ENCODE data around the gene GLRX2.

The GLRX2 gene

DNA sequence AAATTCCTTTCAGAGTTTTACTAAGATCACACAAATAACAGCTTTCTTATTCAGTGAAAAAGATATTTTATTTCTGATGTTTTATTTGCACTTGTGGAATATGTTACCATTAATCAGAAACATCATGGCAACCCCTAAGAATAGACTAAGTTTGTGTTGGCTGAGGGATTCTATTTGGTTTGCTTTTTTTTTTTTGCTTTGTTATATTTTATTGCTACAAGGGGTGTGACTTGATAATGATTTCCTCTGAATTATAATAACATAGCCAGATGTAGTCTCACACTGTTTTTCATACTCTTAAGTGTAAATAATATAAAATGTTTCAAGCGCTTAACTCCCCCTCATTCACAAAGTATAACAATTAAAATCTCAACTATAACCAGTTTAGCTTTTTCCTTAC is 20.0 kb downstream of the GLRX2 start:
- WGBS, 2 donors (ENCODE audit: extremely low coverage in 2 of 2, insufficient read length in 2 of 2, insufficient replicate concordance in 1 of 2), result no CpG with 5 or more reads among the region's 1 CpG

DNA sequence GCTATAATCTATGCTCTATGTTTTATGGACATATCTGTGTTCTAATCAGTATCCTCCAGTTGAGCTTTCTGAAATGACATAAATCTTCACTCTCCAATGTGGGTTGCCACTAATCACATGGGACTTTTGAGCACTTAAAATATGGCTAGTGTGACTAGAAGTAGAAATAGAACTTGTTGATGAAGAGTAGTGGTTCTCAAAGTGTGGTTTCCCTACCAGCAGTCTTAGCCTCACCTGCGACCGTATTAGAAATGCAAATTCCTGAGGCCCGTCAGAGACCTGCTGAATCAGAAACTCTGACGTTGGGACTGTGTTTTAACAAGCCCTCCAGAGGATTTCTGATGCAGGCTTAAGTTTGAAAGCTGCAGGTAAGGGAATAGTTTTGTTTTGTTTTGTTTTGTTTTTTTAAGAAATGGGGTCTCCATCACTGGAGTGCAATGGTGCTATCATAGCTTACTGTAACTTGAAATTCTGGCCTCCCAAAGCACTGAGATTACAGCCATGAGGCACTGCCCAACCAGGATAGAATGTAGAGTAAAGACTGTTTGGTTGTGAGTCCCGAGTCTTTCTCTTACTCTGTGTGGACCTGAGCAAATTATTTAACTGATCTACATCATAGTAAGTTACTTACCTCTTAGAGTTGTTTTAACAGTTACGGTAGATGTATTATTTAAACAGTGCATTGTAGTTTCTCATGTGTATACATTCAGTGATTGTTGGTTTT is 21.7 kb downstream of the GLRX2 start:
- Histone ChIP-seq H2BK15ac (ENCODE audit: low read length) (no peak overlapping the region), H3K23ac (ENCODE audit: low read depth, low read length, poor library complexity) (no peak overlapping the region), H3K79me1 (ENCODE audit: low read depth, low read length) (no peaks in the 10 kb centered on the region), H3K4me1 (ENCODE audit: control insufficient read depth in 2 of 2, insufficient read depth in 1 of 2, low read depth in 1 of 2, low read length in 2 of 2) (no peaks in the 10 kb centered on the region), H3K14ac (ENCODE audit: low read length) (no peak overlapping the region), H2BK120ac (ENCODE audit: low read depth, low read length) (no peak overlapping the region), H3K4me2 (ENCODE audit: insufficient read depth, low read length, poor library complexity, severe bottlenecking) (no peak overlapping the region), H3K27me3 (ENCODE audit: control insufficient read depth in 3 of 3, insufficient read depth in 3 of 3, low read depth in 1 of 3, low read length in 3 of 3) (no peaks in the 10 kb centered on the region), H2AK5ac (ENCODE audit: low read depth, low read length) (no peak overlapping the region), H3K9me3 (replicated peaks in 1 of 2; ENCODE audit: control insufficient read depth in 2 of 2, insufficient read depth in 1 of 2, low read depth in 1 of 2, low read length in 2 of 2) (peaks cover 0 to 11% of the 10 kb centered on the region in 2 donors), H3K18ac (ENCODE audit: low read length) (no peak overlapping the region), H2BK12ac (ENCODE audit: low read length) (no peak overlapping the region), H3K36me3 (replicated peaks in 1 of 2; ENCODE audit: control insufficient read depth in 2 of 2, insufficient read depth in 2 of 2, low read length in 2 of 2) (peaks cover 19 to 100% of the 10 kb centered on the region in 2 donors), H4K8ac (ENCODE audit: low read depth, low read length) (no peak overlapping the region), H3K4ac (ENCODE audit: low read length) (no peak overlapping the region), H3K4me3 (ENCODE audit: low read length in 2 of 2) (no peak overlapping the region), H3K9ac (ENCODE audit: low read depth, low read length, poor library complexity) (no peak overlapping the region), H3K27ac (replicated peaks; ENCODE audit: low read length) (no peak overlapping the region), H2BK5ac (ENCODE audit: low read length) (no peak overlapping the region), H2AFZ (ENCODE audit: low read length) (no peak overlapping the region), H4K91ac (ENCODE audit: low read depth, low read length, poor library complexity) (no peak overlapping the region)
- no peak for DNase-seq (ENCODE audit: low spot score)
- WGBS, 2 donors (ENCODE audit: extremely low coverage in 2 of 2, insufficient read length in 2 of 2, insufficient replicate concordance in 1 of 2), result no CpG with 5 or more reads among the region's 6 CpGs

More for the DNA sequence above, 20.0 kb downstream of the GLRX2 start:
- Histone ChIP-seq H3K4me2 (ENCODE audit: insufficient read depth, low read length, poor library complexity, severe bottlenecking) (no peak overlapping the region), H3K27me3 (ENCODE audit: control insufficient read depth in 3 of 3, insufficient read depth in 3 of 3, low read depth in 1 of 3, low read length in 3 of 3) (no peaks in the 10 kb centered on the region), H3K23ac (ENCODE audit: low read depth, low read length, poor library complexity) (no peak overlapping the region), H2AK5ac (ENCODE audit: low read depth, low read length) (no peak overlapping the region), H3K14ac (ENCODE audit: low read length) (no peak overlapping the region), H3K9ac (ENCODE audit: low read depth, low read length, poor library complexity) (no peak overlapping the region), H3K4me3 (ENCODE audit: low read length in 2 of 2) (no peak overlapping the region), H3K4ac (ENCODE audit: low read length) (no peak overlapping the region), H4K8ac (ENCODE audit: low read depth, low read length) (no peak overlapping the region), H4K91ac (ENCODE audit: low read depth, low read length, poor library complexity) (no peak overlapping the region), H3K18ac (ENCODE audit: low read length) (no peak overlapping the region), H2AFZ (ENCODE audit: low read length) (no peak overlapping the region), H2BK5ac (ENCODE audit: low read length) (no peak overlapping the region), H2BK12ac (ENCODE audit: low read length) (no peak overlapping the region), H3K27ac (replicated peaks; ENCODE audit: low read length) (no peak overlapping the region), H3K4me1 (ENCODE audit: control insufficient read depth in 2 of 2, insufficient read depth in 1 of 2, low read depth in 1 of 2, low read length in 2 of 2) (no peaks in the 10 kb centered on the region), H3K9me3 (replicated peaks in 1 of 2; ENCODE audit: control insufficient read depth in 2 of 2, insufficient read depth in 1 of 2, low read depth in 1 of 2, low read length in 2 of 2) (no peaks in the 10 kb centered on the region), H2BK15ac (ENCODE audit: low read length) (no peak overlapping the region), H3K36me3 (replicated peaks in 1 of 2; ENCODE audit: control insufficient read depth in 2 of 2, insufficient read depth in 2 of 2, low read length in 2 of 2) (peaks cover 16 to 99% of the 10 kb centered on the region in 2 donors), H2BK120ac (ENCODE audit: low read depth, low read length) (no peak overlapping the region), H3K79me1 (ENCODE audit: low read depth, low read length) (no peaks in the 10 kb centered on the region)
- no peak for DNase-seq (ENCODE audit: low spot score)

DNA sequence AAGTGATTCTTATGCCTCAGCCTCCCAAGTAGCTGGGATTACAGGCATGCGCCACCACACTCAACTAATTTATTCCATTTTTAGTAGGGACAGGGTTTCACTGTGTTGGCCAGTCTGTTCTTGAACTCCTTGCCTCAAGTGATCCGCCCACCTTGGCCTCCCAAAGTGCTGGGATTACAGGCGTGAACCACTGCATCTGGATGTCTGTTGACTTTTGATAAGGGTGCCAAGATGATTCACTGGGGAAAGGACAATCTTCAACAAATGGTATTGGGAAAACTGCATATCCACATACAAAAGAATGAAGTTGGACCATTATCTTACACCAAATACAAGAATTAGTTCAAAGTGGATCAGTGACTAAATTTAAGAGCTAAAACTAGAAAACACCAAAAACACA is 26.0 kb downstream of the GLRX2 start:
- no peak overlapping the region for H3K4me3 ChIP-seq (ENCODE audit: low read length in 2 of 2)
- WGBS, 2 donors (ENCODE audit: extremely low coverage in 2 of 2, insufficient read length in 2 of 2, insufficient replicate concordance in 1 of 2), result no CpG with 5 or more reads among the region's 3 CpGs

DNA sequence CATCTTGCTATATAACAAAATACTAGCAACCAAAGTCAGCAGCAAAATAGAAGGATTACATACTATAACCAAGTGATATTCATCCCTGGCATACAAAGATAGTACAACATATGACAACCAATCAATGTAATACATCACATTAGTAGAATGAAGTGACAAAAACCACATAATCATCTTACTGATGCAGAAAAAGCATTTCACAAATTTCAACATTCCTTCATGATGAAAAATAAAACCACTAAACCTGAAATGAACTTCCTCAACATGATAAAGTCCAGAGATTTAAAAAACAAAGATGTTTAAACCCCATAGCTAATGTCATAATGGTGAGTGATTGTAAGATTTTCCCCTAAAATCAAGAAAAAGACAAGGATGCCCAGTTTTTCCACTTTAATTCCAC is 27.2 kb downstream of the GLRX2 start:
- Histone ChIP-seq H2BK15ac (ENCODE audit: low read length) (no peak overlapping the region), H2AFZ (ENCODE audit: low read length) (no peak overlapping the region), H3K79me1 (ENCODE audit: low read depth, low read length) (peaks cover 2% of the 10 kb centered on the region), H3K18ac (ENCODE audit: low read length) (no peak overlapping the region), H3K14ac (ENCODE audit: low read length) (no peak overlapping the region), H3K27me3 (ENCODE audit: control insufficient read depth in 3 of 3, insufficient read depth in 3 of 3, low read depth in 1 of 3, low read length in 3 of 3) (no peaks in the 10 kb centered on the region), H3K27ac (replicated peaks; ENCODE audit: low read length) (no peak overlapping the region), H2AK5ac (ENCODE audit: low read depth, low read length) (no peak overlapping the region), H4K91ac (ENCODE audit: low read depth, low read length, poor library complexity) (no peak overlapping the region), H2BK120ac (ENCODE audit: low read depth, low read length) (no peak overlapping the region), H2BK12ac (ENCODE audit: low read length) (no peak overlapping the region), H3K4me3 (ENCODE audit: low read length in 2 of 2) (no peak overlapping the region), H4K8ac (ENCODE audit: low read depth, low read length) (no peak overlapping the region), H3K4me1 (ENCODE audit: control insufficient read depth in 2 of 2, insufficient read depth in 1 of 2, low read depth in 1 of 2, low read length in 2 of 2) (no peaks in the 10 kb centered on the region), H3K9ac (ENCODE audit: low read depth, low read length, poor library complexity) (no peak overlapping the region), H3K4me2 (ENCODE audit: insufficient read depth, low read length, poor library complexity, severe bottlenecking) (no peak overlapping the region), H3K36me3 (replicated peaks in 1 of 2; ENCODE audit: control insufficient read depth in 2 of 2, insufficient read depth in 2 of 2, low read length in 2 of 2) (peaks cover 16 to 86% of the 10 kb centered on the region in 2 donors), H3K23ac (ENCODE audit: low read depth, low read length, poor library complexity) (no peak overlapping the region), H3K4ac (ENCODE audit: low read length) (no peak overlapping the region), H3K9me3 (replicated peaks in 1 of 2; ENCODE audit: control insufficient read depth in 2 of 2, insufficient read depth in 1 of 2, low read depth in 1 of 2, low read length in 2 of 2) (peaks cover 3 to 34% of the 10 kb centered on the region in 2 donors), H2BK5ac (ENCODE audit: low read length) (no peak overlapping the region)
- DNase-seq (ENCODE audit: low spot score), result no peak

More for the DNA sequence above, 26.0 kb downstream of the GLRX2 start:
- no peak for DNase-seq (ENCODE audit: low spot score)
- Histone ChIP-seq H3K9ac (ENCODE audit: low read depth, low read length, poor library complexity) (no peak overlapping the region), H3K23ac (ENCODE audit: low read depth, low read length, poor library complexity) (no peak overlapping the region), H2BK15ac (ENCODE audit: low read length) (no peak overlapping the region), H3K36me3 (replicated peaks in 1 of 2; ENCODE audit: control insufficient read depth in 2 of 2, insufficient read depth in 2 of 2, low read length in 2 of 2) (peaks cover 22 to 93% of the 10 kb centered on the region in 2 donors), H2BK120ac (ENCODE audit: low read depth, low read length) (no peak overlapping the region), H3K9me3 (replicated peaks in 1 of 2; ENCODE audit: control insufficient read depth in 2 of 2, insufficient read depth in 1 of 2, low read depth in 1 of 2, low read length in 2 of 2) (peaks cover 3 to 34% of the 10 kb centered on the region in 2 donors), H3K14ac (ENCODE audit: low read length) (no peak overlapping the region), H2AK5ac (ENCODE audit: low read depth, low read length) (no peak overlapping the region), H3K79me1 (ENCODE audit: low read depth, low read length) (no peaks in the 10 kb centered on the region), H3K4me1 (ENCODE audit: control insufficient read depth in 2 of 2, insufficient read depth in 1 of 2, low read depth in 1 of 2, low read length in 2 of 2) (no peaks in the 10 kb centered on the region), H2BK5ac (ENCODE audit: low read length) (no peak overlapping the region), H2BK12ac (ENCODE audit: low read length) (no peak overlapping the region), H3K4me2 (ENCODE audit: insufficient read depth, low read length, poor library complexity, severe bottlenecking) (peak overlapping the region; percentile 11), H3K27me3 (ENCODE audit: control insufficient read depth in 3 of 3, insufficient read depth in 3 of 3, low read depth in 1 of 3, low read length in 3 of 3) (no peaks in the 10 kb centered on the region), H2AFZ (ENCODE audit: low read length) (no peak overlapping the region), H3K27ac (replicated peaks; ENCODE audit: low read length) (no peak overlapping the region), H3K18ac (ENCODE audit: low read length) (no peak overlapping the region), H3K4ac (ENCODE audit: low read length) (no peak overlapping the region), H4K8ac (ENCODE audit: low read depth, low read length) (no peak overlapping the region), H4K91ac (ENCODE audit: low read depth, low read length, poor library complexity) (no peak overlapping the region)
